HG03139 (cell line): ENCODE data around the gene CT47A1.
"Not testable (repeated sequence)": the region's sequence is repeated elsewhere in the genome, so short reads cannot be mapped to it uniquely, and the experiment has no call there.

Source experiments
- ATAC-seq: cut with Tn5 transposase; IDR thresholded peaks from one replicate; pipeline ENCODE4 v1.9.1; 2021; ENCODE audit not compliant: unreplicated experiment

The CT47A1 gene

DNA sequence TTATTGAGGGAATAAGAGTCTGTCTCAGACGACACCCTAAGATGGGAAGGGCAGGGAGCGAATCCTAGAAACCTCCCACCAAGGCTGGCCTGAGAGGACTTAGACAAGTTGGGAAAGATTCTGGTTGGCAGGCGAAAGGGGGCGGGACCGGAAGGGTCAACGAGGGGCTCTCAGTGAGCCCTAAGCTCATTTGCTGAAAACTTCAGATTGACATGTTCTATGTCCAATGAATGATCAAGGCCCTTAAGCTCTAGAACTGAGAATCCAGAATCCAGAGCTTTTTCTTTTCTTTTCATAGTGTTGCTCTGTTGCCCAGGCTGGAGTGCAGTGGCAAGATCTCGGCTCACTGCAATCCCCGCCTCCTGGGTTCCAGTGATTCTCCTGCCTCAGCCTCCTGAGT lies at the start of gene CT47A1:
Gene CT47A1 (minus strand): TSS at position 101 of the 400 bp plus-strand sequence. CDS start 231 bp downstream, outside the sequence.
- ATAC-seq = not testable (repeated sequence)

DNA sequence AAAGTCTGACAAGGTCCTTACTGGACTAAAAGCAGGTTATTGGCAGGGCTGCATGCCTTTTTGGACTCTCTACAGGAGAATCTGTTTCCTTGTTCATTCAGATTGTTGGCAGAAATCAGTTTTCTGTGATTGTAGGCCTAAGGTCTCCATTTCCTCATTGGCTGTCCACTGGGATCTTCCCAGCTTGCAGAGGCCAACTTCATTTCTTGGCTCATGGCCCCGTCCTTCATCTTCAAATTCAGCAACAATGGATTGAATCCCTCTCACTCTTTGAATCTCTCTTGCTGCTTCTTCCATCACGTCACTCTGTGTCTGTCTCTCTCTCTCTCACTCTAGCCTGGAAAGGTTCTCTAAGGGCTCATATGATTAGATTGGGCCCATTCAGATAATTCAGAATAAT lies 47.0 kb upstream of the CT47A1 start:
- ATAC-seq = no peak

DNA sequence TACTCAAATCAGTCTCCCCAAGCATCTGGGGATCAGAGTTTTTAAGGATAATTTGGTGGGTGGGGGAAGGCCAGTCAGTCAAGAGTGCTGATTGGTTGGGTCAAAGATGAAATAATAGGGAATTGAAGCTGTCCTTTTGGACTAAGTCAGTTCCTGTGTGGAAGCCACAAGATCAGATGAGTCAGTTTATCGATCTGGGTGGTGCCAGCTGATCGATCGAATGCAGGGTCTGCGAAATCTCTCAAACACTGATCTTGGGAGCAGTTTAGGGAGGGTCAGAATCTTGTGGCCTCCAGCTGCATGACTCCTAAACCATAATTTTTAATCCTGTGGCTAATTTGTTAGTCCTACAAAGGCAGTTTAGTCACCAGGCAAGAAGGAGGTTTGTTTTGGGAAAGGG lies 44.5 kb upstream of the CT47A1 start:
- no peak for ATAC-seq

DNA sequence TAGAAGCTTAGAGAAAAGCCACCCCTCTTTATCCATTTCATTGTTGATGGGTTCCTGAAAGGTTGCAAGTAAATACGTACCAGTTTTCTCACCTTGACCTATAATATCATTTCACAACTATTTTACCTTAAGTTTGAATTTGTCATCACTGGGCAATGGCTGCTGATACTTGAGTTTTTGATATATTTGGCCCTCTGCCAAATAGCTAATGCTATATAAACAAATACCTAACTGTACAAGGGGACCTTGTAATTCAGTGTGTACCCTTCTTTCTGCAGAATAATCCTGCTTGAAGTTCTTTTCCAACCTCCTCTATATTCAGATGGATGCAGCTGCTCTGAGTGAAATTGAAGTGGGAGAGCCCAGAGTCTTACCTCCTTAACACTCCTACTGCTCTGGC lies 42.9 kb upstream of the CT47A1 start:
- no peak for ATAC-seq

DNA sequence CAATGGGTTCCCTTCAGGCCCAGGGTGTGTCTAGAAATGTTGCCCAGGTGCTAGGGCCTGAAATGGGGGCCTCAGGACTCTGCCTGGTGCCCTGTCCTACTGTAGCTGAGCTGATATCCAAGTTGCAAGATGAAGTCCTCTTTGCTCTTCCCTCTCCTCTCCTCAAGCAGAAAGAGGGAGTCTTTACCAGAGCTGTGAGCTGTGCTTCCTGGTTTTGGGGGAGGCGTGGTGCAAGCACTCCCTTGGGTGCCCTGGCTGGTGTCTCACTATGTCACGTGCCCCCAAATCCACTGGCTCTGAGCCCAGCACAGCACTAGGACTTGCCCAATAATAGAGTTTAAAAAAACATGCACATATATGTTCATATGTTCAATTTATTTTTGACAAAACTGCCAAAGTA lies 29.3 kb upstream of the CT47A1 start:
- ATAC-seq = no peak

DNA sequence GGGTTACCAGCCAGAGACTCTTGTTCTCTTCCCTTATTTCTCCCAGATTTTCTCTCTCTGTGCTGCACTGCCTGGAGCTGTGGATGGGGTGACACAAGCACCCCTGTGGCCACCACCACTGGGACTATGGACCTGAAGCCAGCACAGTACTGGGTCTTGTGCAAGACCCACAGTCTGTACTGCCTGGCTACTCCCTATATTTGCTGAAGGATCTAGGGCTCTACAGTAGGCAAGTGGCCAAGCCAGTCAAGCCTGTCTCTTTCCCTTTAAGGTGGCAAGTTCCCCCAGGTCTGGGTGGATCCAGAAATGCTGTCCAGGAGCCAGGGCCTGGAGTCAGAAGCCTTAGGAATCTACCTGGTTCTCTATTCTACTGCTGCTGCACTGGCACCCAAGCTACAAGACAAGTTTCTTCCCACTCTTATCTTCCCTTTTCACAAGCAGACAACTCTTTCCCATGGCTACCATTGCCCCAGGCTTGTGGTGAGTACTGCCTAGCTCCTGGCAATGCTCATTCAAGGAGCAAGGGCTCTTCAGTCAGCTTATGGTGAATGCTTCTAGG lies 28.4 kb upstream of the CT47A1 start:
- ATAC-seq = no peak

DNA sequence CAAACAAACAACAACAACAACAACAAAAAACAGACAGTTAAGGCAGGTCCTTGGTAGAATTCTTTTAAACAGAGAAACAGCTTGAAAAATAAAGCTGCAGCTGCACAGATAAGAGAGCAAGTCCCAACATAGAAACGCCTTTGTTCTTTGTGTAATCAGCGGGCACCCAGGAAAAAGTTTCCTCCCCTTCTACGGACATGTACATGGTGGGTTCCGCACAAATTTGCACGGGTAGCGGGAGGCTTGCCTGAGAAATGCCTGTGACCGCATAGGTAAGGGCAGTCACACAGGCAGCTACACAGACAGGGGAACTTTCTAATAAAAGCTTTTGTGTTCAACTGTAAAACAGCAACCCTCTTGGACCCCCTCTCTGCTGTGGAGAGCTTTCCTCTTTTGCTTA lies 25.7 kb upstream of the CT47A1 start:
- ATAC-seq = no peak

DNA sequence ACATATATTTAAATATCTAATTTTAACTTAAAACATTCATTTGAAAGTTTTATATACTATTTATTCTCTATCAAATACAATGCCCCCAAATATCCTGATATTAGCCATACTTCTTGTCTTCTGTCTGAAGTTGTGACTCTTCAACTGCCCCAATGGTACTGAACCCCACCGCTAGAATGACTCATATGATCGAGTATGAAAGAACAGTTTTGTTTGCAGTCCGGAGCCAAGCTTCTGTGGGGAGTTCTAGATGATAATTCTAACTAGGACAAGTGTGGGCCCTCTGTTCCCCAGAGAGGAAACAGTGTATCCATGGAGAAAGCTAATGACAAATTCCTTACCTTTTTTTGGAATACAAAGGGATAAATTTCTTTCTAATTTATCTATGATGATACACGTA lies 24.7 kb upstream of the CT47A1 start:
- ATAC-seq = no peak

DNA sequence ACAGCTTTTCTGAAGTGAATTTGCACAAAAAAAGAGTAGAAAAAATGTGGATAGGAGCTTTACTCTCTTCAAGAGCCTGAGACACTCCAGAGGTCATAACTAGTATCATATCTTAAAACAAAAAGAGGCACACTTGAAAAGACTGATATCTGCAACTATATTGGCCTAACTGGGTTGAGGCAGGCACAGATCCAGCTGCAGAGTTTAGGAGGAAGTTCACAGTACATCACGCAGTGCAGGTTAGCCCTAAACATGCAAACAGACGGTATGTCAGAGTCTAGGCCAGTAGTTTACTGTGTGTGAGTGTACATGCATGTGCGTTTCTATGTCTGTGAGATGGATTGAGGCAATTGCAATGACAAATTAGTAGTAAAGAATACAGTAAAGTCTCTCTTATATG lies 24.2 kb upstream of the CT47A1 start:
- no peak for ATAC-seq

DNA sequence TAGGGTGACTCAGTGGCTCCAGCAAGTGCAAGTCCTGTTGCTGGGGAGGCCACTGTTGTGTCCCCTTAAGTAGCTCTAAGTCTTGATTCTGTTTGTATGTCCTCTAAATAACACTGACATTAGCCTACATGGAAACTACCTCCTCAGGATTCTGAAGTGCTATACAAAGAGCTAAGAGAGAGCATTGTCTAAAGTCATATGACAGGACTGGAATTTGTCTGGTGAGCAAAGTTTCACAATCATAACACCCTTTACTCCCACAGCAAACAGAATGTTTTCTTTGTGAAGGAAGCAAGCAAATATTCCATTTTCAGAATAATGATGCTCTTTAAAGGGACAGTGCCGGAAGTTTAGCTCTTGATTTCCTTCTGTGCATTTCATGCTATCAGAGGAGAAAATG lies 23.4 kb upstream of the CT47A1 start:
- ATAC-seq = no peak

DNA sequence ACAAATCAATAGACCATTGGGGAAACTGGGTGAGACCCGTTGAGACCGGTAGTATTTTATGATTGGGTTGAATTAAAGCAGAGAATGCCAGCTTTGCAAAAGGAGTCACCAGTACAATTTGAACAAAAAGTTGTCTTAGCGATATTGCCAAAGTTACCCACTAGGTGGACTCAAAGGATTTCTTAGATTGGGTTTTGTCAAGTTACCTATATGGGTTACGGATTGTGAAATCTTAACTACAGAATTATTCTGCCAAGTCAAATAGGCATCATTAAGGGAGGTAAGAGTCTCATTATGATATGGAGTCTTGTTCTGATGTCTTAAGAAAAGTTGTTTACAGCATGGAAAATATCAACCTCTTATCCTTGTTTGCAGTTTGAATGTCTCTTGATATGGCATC lies 15.0 kb upstream of the CT47A1 start:
- ATAC-seq = no peak

DNA sequence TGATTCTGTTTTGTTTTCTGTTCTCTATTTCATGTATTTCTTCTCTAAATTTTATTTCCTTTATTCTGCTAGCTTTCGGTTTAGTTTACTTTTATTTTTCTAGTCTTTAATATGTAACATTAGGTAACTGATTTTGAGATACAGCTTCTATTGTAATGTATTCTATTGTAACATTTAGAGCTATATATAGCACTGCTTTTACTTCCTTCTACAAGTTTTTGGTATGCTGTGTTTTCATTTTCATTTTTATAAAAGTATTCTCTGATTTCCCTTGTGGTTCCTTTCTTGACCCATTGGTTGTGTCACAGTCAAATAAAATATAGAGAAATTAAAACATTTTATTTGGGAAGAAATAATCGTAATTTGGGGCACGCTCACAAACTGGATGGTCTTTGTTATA lies 13.9 kb upstream of the CT47A1 start:
- ATAC-seq = no peak

DNA sequence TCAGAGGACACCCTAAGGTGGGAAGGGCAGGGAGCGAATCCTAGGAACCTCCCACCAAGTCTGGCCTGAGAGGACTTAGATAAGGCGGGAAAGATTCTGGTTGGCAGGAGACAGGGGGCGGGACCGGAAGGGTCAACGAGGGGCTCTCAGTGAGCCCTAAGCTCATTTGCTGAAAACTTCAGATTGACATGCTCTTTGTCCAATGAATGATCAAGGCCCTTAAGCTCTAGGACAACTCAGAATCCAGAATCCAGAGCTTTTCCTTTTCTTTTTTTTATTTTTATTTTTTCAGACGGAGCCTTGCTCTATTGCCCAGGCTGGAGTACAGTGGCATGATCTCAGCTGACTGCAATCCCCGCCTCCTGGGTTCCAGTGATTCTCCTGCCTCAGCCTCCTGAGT lies 29.1 kb downstream of the CT47A1 start, which contains the start of gene CT47A7:
Gene CT47A7 (minus strand): TSS at position 101 of the 400 bp plus-strand sequence. CDS start 255 bp downstream, outside the sequence.
- ATAC-seq = not testable (repeated sequence)
